ENCODE data around the gene RHOBTB3.

The RHOBTB3 gene

GRCh38 chr5:95770830-95771708 lies 39.9 kb downstream of the RHOBTB3 start:
- no peak for DNase-seq

GRCh38 chr5:95771892-95772291 lies 40.8 kb downstream of the RHOBTB3 start:
- DNase-seq = no peak

- no peak for DNase-seq
These were observed 42.4 kb downstream of the RHOBTB3 start for GRCh38 chr5:95773335-95774059.

GRCh38 chr5:95777441-95777840 lies 46.3 kb downstream of the RHOBTB3 start:
- no peak for DNase-seq

- DNase-seq = no peak
These were observed 47.7 kb downstream of the RHOBTB3 start for GRCh38 chr5:95778713-95779436.

- DNase-seq = no peak
These were observed 48.5 kb downstream of the RHOBTB3 start for GRCh38 chr5:95779611-95780010.

- DNase-seq = no peak
These were observed 49.5 kb downstream of the RHOBTB3 start for GRCh38 chr5:95780597-95780996.

- DNase-seq = peak; percentile 77
These were observed 50.0 kb downstream of the RHOBTB3 start for GRCh38 chr5:95781101-95781583.

- no peak for DNase-seq
These were observed 51.0 kb downstream of the RHOBTB3 start for GRCh38 chr5:95782181-95782580.

GRCh38 chr5:95783661-95784060 lies 52.5 kb downstream of the RHOBTB3 start:
- no peak for DNase-seq

- no peak for DNase-seq
These were observed 53.6 kb downstream of the RHOBTB3 start for GRCh38 chr5:95784514-95785302.

- no peak for DNase-seq
These were observed 55.8 kb downstream of the RHOBTB3 start for GRCh38 chr5:95786821-95787418.

GRCh38 chr5:95788493-95788892 lies 57.4 kb downstream of the RHOBTB3 start:
- DNase-seq = no peak

GRCh38 chr5:95791751-95792150 lies 60.6 kb downstream of the RHOBTB3 start:
- DNase-seq = no peak

- no peak for DNase-seq
These were observed 63.0 kb downstream of the RHOBTB3 start for GRCh38 chr5:95794070-95794516.

GRCh38 chr5:95797301-95797700 lies 66.2 kb downstream of the RHOBTB3 start:
- no peak for DNase-seq

- no peak for DNase-seq
These were observed 66.9 kb downstream of the RHOBTB3 start for GRCh38 chr5:95798048-95798447.

- DNase-seq = no peak
These were observed 67.4 kb downstream of the RHOBTB3 start for GRCh38 chr5:95798545-95798944.

GRCh38 chr5:95799191-95799835 lies 68.2 kb downstream of the RHOBTB3 start:
- no peak for DNase-seq

- no peak for DNase-seq
These were observed 69.4 kb downstream of the RHOBTB3 start for GRCh38 chr5:95800553-95800952.

GRCh38 chr5:95801532-95801931 lies 70.4 kb downstream of the RHOBTB3 start:
- DNase-seq = no peak
